Cardiac ventricle fibroblast (primary cell): Measurements from ENCODE around the gene CLBA1. TPM values are rescaled to one million over a fixed set of nuclear protein-coding genes. Genes with fewer than 3 reads are reported as not detected.

Experiments used
- total RNA-seq: library from RNA; depleted of rRNA; stranded (reverse); fragments of >200 nt; gene quantifications from 2 replicates; pipeline ENCODE4 v1.2.3, GENCODE V29; 2015

CLBA1 gene
- total RNA-seq, result 3.1 and 6.6 TPM in 2 replicates

DNA sequence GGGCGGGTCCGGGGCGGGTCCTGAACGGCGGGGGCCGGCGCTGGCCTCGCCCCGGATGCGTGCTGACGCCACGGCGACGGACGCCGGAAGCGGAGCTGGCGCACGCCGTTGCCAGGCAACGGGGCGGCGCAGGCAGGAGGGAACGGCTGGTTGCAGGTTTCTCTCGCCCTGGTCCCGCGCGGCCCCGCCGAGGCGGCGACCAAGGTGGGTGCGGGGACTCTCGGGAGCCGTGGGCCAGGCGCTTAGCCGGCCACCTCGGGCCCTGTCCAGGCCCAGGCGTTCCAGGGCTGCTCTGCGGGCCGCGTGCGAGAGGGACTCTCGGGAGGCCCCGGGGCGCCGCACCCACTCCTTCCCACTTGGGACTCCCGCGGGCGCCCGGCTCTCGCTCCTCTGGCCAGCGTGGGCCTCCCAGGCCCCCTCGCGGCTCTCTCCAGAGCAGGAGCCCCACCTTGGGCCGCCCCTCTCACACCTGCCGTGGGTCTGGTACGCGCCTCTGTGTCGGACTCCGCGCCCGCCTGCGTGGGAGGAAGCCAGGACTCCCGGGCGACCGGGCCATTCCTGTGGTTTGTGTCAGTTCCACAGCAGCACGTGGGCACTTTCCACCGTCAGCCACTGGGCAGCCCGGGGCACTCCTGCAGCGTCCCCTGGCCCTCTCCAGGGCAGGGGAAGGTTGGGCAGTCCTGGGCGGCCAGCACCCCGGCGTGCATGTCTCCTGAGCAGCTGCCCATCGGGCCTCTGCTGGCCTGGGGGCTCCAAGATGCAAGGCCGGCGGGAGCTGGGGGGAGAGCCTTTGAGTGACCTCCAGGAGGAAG lies at the start of gene CLBA1:
Gene CLBA1, plus strand, starts transcription at position 114 of the 812 bp plus-strand sequence. Its CDS starts 644 bp downstream, at position 758.

GRCh38 chr14:104977681-104978653 lies 7.6 kb upstream of the CLBA1 start, which contains the start of gene AHNAK2:
Gene AHNAK2, minus strand, starts transcription at chr14:104978374. Its CDS starts 137 bp downstream, at chr14:104978237.

GRCh38 chr14:105020815-105021655 lies 35.4 kb downstream of the CLBA1 start, which contains the start of gene CDCA4:
Gene CDCA4, minus strand, starts transcription at chr14:105021083. Its CDS starts 9,154 bp downstream, at chr14:105011929.

Other genes starting within 250 kb of the CLBA1 start
- gene SIVA1, start 232.6 kb upstream of the CLBA1 start, total RNA-seq, result 174 and 204 TPM in 2 replicates
- 79.4 and 83.0 TPM in 2 replicates for gene AKT1, start 190.0 kb upstream of the CLBA1 start, total RNA-seq
- 2.2 and 3.1 TPM in 2 replicates for gene ZBTB42, start 184.7 kb upstream of the CLBA1 start, total RNA-seq
- 10.3 and 12.1 TPM in 2 replicates for gene CEP170B, start 120.5 kb upstream of the CLBA1 start, total RNA-seq
- 0.05 TPM in 1 of 2 replicates, not detected in the other for gene PLD4, start 60.9 kb upstream of the CLBA1 start, total RNA-seq
- gene AHNAK2, start 7.4 kb upstream of the CLBA1 start, total RNA-seq, result 56.2 and 56.9 TPM in 2 replicates
- gene CDCA4, start 35.3 kb downstream of the CLBA1 start, total RNA-seq, result 4.8 and 7.3 TPM in 2 replicates
- gene GPR132, start 79.6 kb downstream of the CLBA1 start, total RNA-seq, result not detected in 2 replicates
- gene JAG2, start 183.0 kb downstream of the CLBA1 start, total RNA-seq, result 0.81 and 1.9 TPM in 2 replicates
- 9.5 and 9.9 TPM in 2 replicates for gene NUDT14, start 195.5 kb downstream of the CLBA1 start, total RNA-seq